HG03354 (cell line): ENCODE data around the gene AGTR2.
"Not testable (repeated sequence)": the region's sequence is repeated elsewhere in the genome, so short reads cannot be mapped to it uniquely, and the experiment has no call there.

Source experiments
- ATAC-seq: cut with Tn5 transposase; IDR thresholded peaks from one replicate; pipeline ENCODE4 v1.9.1; 2021; ENCODE audit warnings: mild to moderate bottlenecking; ENCODE audit not compliant: unreplicated experiment, poor library complexity, severe bottlenecking

AGTR2 gene, protein sequence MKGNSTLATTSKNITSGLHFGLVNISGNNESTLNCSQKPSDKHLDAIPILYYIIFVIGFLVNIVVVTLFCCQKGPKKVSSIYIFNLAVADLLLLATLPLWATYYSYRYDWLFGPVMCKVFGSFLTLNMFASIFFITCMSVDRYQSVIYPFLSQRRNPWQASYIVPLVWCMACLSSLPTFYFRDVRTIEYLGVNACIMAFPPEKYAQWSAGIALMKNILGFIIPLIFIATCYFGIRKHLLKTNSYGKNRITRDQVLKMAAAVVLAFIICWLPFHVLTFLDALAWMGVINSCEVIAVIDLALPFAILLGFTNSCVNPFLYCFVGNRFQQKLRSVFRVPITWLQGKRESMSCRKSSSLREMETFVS

DNA sequence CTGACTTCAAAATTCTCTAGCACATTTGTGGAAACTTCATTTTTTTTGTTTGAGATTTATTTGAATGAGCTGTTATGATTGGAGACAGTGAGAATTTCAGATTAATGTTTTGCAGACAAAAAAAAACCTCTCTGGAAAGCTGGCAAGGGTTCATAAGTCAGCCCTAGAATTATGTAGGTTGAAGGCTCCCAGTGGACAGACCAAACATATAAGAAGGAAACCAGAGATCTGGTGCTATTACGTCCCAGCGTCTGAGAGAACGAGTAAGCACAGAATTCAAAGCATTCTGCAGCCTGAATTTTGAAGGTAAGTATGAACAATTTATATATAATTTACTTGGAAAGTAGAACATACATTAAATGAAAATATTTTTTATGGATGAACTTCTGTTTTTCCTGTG is at the start of gene AGTR2:
Gene AGTR2 (plus strand): TSS at position 234 of the 400 bp plus-strand sequence. CDS start 1,537 bp downstream, outside the sequence.
- ATAC-seq, result no peak

- ATAC-seq, result no peak
These were observed 35.3 kb upstream of the AGTR2 start for GRCh38 chrX:116135277-116135676.

DNA sequence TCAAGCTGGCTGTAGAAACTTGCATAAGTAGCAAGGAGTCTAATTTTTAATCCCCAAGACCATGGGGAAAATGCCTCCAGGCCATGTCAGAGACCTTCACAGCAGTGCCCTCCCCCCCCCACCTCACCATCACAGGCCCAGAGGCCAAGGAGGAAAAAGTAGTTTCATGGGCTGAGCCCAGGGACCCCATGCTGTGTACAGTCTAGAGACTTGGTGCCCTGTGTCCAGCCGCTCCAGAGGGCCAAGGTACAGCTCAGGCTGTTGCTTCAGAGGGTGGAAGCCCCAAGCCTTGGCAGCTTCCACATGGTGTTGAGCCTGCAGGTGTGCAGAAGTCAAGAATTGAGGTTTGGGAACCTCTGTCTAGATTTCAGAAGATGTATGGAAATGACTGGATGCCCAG is 29.3 kb upstream of the AGTR2 start:
- not testable (repeated sequence) for ATAC-seq

- ATAC-seq, result no peak
These were observed 27.6 kb upstream of the AGTR2 start for GRCh38 chrX:116142976-116143375.

DNA sequence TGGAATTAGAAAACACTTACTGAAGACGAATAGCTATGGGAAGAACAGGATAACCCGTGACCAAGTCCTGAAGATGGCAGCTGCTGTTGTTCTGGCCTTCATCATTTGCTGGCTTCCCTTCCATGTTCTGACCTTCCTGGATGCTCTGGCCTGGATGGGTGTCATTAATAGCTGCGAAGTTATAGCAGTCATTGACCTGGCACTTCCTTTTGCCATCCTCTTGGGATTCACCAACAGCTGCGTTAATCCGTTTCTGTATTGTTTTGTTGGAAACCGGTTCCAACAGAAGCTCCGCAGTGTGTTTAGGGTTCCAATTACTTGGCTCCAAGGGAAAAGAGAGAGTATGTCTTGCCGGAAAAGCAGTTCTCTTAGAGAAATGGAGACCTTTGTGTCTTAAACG is 2.4 kb downstream of the AGTR2 start:
- no peak for ATAC-seq

DNA sequence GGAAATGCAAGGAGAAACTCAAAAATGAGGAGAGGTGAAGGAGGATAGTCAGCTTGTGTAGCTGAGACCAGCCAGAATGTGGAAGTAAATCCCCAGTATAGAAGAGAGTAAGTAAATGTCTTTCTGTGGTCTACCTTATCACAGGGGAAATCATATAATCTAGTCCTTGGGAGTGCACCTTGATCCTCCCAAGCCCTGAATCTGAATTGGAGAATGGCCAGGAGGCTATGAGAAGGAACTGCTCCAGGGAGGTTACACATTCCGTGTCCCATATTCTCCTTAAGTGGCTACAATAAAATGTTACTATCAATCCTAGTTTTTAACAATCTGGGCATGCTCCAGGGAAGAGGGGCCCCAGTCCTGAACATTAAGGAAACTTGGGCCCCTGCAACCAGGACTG is 10.8 kb downstream of the AGTR2 start:
- ATAC-seq, result no peak

DNA sequence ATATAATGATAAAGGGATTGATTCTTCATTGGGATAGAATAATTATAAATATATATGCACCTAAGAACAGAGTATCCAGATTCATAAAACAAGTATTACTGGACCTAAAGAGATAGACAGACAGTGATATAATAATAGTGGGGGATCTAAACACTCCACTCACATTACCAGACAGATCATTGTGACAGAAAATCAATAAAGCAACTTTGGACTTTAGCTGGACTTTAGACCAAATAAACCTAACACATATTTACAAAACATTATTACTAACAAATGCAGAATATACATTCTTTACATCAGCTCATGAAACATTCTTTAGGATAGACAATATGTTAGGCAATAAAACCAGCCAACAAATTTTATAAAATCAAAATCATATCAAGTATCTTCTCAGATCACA is 14.6 kb downstream of the AGTR2 start:
- no peak for ATAC-seq

DNA sequence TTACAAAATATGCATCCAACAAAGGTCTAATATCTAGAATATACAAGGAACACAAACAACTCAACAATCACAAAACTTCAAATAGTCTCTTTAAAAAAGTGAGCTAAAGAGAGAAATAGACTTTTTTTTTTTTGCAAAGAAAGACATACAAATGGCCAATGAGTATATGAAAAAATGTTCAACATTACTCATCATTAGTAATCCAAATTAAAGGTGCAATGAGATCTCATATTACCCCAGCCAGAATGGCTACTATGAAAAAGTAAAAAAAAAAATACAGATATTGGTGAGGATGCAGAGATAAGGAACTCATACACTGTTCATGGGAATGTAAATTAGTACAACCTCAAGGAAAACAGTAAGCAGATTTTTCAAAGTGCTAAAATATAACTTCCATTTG is 24.1 kb downstream of the AGTR2 start:
- no peak for ATAC-seq

- no peak for ATAC-seq
These were observed 27.7 kb downstream of the AGTR2 start for GRCh38 chrX:116198235-116198634.

GRCh38 chrX:116198810-116199209 is 28.3 kb downstream of the AGTR2 start:
- peak; percentile 57 for ATAC-seq

DNA sequence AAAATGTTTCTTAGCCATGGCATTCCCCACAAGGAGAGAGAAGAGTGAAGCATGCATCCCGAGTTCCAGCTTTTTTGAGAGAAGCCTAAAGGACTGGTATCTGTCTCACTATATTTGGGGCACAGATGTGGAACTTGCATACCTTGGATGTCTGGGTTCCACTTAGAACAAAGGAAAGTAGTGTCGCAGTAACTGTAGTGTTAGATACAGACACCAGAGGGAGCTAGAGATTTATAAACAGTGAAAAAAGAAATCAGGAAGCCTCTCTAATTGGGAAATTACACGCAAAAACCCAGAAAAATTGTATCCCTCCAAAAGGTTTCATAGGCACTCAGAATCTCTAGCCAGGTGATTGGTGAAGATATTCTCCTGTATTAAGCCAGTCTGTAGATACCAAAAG is 34.4 kb downstream of the AGTR2 start:
- ATAC-seq, result no peak

- no peak for ATAC-seq
These were observed 42.7 kb downstream of the AGTR2 start for GRCh38 chrX:116213262-116213661.

DNA sequence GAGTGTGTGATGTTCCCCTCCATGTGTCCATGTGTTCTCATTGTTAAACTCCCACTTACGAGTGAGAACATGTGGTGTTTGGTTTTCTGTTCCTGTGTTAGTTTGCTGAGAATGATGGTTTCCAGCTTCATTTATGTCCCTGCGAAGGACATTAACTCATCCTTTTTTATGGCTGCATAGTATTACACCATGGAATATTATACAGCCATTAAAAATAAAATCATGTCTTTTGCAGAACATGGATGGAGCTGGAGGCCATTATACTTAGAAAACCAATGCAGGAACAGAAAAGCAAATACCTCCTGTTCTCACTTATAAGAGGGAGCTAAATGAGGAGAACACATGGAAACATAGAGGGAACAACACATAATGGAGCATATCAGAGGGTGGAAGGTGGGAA is 46.5 kb downstream of the AGTR2 start:
- not testable (repeated sequence) for ATAC-seq
